ENCODE results near the gene PRKCI.
A peak's percentile ranks its signal among the peaks of the same experiment; 100 is the strongest.
"Not testable (repeated sequence)": the region's sequence is repeated elsewhere in the genome, so short reads cannot be mapped to it uniquely, and the experiment has no call there.

PRKCI gene

GRCh38 chr3:170221924-170222646 is at the start of gene PRKCI:
TSS of gene PRKCI (plus strand) at chr3:170222424. CDS start at chr3:170222670, 246 bp downstream.
- DNase-seq, result peak; percentile 89 to 92

- DNase-seq, result peak; percentile 43 to 67
Measured at GRCh38 chr3:170178651-170179050, 43.6 kb upstream of the PRKCI start.

- DNase-seq, result no peak
Measured at GRCh38 chr3:170179432-170179831, 42.8 kb upstream of the PRKCI start.

GRCh38 chr3:170180079-170180907 is 41.9 kb upstream of the PRKCI start:
- peak in 1 of 2 donors; percentile 37 for DNase-seq

GRCh38 chr3:170180908-170181885 is 41.0 kb upstream of the PRKCI start, which contains the start of gene PHC3:
TSS of gene PHC3 (minus strand) at chr3:170181733. CDS start at chr3:170181715, 18 bp downstream.
- DNase-seq, result peak; percentile 94

GRCh38 chr3:170189398-170190256 is 32.6 kb upstream of the PRKCI start:
- DNase-seq, result no peak

- not testable (repeated sequence) for DNase-seq
Measured at GRCh38 chr3:170195759-170196158, 26.5 kb upstream of the PRKCI start.

- no peak for DNase-seq
Measured at GRCh38 chr3:170196833-170197232, 25.4 kb upstream of the PRKCI start.

- no peak for DNase-seq
Measured at GRCh38 chr3:170200987-170201386, 21.2 kb upstream of the PRKCI start.

GRCh38 chr3:170201527-170201926 is 20.7 kb upstream of the PRKCI start:
- DNase-seq, result no peak

GRCh38 chr3:170203457-170203856 is 18.8 kb upstream of the PRKCI start:
- DNase-seq, result no peak

GRCh38 chr3:170204023-170204472 is 18.2 kb upstream of the PRKCI start:
- no peak for DNase-seq

- DNase-seq, result no peak
Measured at GRCh38 chr3:170204509-170204908, 17.7 kb upstream of the PRKCI start.

GRCh38 chr3:170205302-170205701 is 16.9 kb upstream of the PRKCI start:
- DNase-seq, result no peak

- not testable (repeated sequence) for DNase-seq
Measured at GRCh38 chr3:170206164-170206762, 16.0 kb upstream of the PRKCI start.

GRCh38 chr3:170207717-170208116 is 14.5 kb upstream of the PRKCI start:
- no peak for DNase-seq

- no peak for DNase-seq
Measured at GRCh38 chr3:170211668-170212067, 10.6 kb upstream of the PRKCI start.

GRCh38 chr3:170219850-170220249 is 2.4 kb upstream of the PRKCI start:
- no peak for DNase-seq

GRCh38 chr3:170220871-170221270 is 1.4 kb upstream of the PRKCI start:
- no peak for DNase-seq

GRCh38 chr3:170222647-170223541 is 670 bp downstream of the PRKCI start:
- DNase-seq, result peak; percentile 12 to 46

Data from CD4-positive, alpha-beta T cell treated with Interferon alpha-2 for 1 hour (primary cell).